ENCODE data around the gene CRADD. TPM values are rescaled to one million over a fixed set of nuclear protein-coding genes. Genes with fewer than 3 reads are reported as not detected.

CRADD gene
- total and polyA plus RNA-seq, 2 of the 4 experiments (the other 2 are of a cell fraction), result 11.1 to 14.0 TPM

DNA sequence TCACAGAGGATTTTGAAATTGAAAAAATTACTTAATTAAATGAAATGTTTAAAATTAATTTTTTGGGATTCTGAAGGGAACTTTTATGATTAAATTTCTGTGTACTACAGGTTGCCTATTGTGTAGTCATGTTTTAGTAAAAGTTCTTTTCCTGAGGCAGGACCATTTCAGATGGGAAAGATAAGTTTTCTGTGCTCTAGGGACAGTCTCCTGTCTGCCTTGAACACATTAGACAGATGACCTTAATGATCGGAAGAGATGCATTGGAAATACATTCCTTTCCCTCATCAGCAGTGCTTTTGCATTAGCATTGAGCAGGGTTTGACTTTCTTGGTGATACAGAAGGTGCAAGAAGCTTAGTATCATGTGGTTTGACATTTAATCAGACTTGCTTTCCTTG is 28.1 kb downstream of the CRADD start:
- Histone ChIP-seq H4K20me1 (ENCODE audit: insufficient read depth, low read length) (no peaks in the 10 kb centered on the region), H3K4me1 (ENCODE audit: control insufficient read depth, insufficient read depth, low read length) (peaks cover 5% of the 10 kb centered on the region), H4K8ac (ENCODE audit: low read depth in 2 of 2, low read length in 2 of 2) (no peak overlapping the region), H3K56ac (ENCODE audit: extremely low read depth, insufficient read depth, low read length) (no peak overlapping the region), H3K4me2 (ENCODE audit: low read depth, low read length) (no peak overlapping the region), H3K9me3 (ENCODE audit: control insufficient read depth, insufficient read depth, low read length) (peaks cover 5% of the 10 kb centered on the region; the same call in 1 of the 2 replicates), H3K9me1 (ENCODE audit: insufficient read depth, low read length) (peaks cover 4% of the 10 kb centered on the region), H3K9ac (ENCODE audit: low read depth, low read length) (no peak overlapping the region), H3K27ac (ENCODE audit: insufficient read depth, low read length) (no peak overlapping the region), H3K14ac (replicated peaks; ENCODE audit: low read depth, low read length) (0 out of 2 replicates have a peak overlapping the region, but pooled peaks have one; percentile 5), H2BK15ac (ENCODE audit: low read depth, low read length) (no peak overlapping the region), H2AK9ac (replicated peaks; ENCODE audit: low read depth, low read length, poor library complexity) (no peak overlapping the region), H3K36me3 (ENCODE audit: control insufficient read depth, insufficient read depth, low read length) (no peaks in the 10 kb centered on the region), H3K27me3 (ENCODE audit: control insufficient read depth, insufficient read depth, low read length) (no peaks in the 10 kb centered on the region), H4K5ac (ENCODE audit: low read depth, low read length) (peak overlapping the region; percentile 51; the same call in 1 of the 2 replicates), H3K4ac (ENCODE audit: low read depth, low read length) (no peak overlapping the region), H3K4me3 (ENCODE audit: insufficient read depth, low read depth, low read length) (no peak overlapping the region), H2BK5ac (ENCODE audit: low read depth, low read length, poor library complexity, severe bottlenecking) (no peak overlapping the region), H4K91ac (ENCODE audit: insufficient read depth, low read depth, low read length) (no peak overlapping the region), H2BK20ac (ENCODE audit: low read depth, low read length) (peak overlapping the region; percentile 0; the same call in 1 of the 2 replicates), H2BK120ac (ENCODE audit: low read depth, low read length) (peak overlapping the region; percentile 10; the same call in 1 of the 2 replicates), H2AK5ac (ENCODE audit: low read depth, low read length) (peak overlapping the region; percentile 23; the same call in 1 of the 2 replicates), H3K79me1 (ENCODE audit: low read depth in 1 of 2, low read length in 2 of 2) (peaks cover 16 to 39% of the 10 kb centered on the region in 2 experiments; a peak in 3 of 4 replicates), H3K18ac (ENCODE audit: low read depth, low read length) (no peak overlapping the region; the same call in 1 of the 2 replicates), H3K23ac (ENCODE audit: low read depth, low read length) (peak overlapping the region; percentile 14; the same call in 1 of the 2 replicates), H2AFZ (replicated peaks; ENCODE audit: low read length, poor library complexity) (no peak overlapping the region)
- ATAC-seq (ENCODE audit: low read depth) (no peak), DNase-seq (no peak)
- TF ChIP-seq POLR2A (IDR thresholded peaks at IDR 0.05; ENCODE audit: low read depth, low read length), result no peak
- no peak for TF ChIP-seq CHD1 (IDR thresholded peaks at IDR 0.05; ENCODE audit: low read depth, low read length)
- no peak for TF ChIP-seq MAZ (IDR thresholded peaks at IDR 0.05; ENCODE audit: borderline replicate concordance, low read depth, low read length)
- TF ChIP-seq, protein P1, sequence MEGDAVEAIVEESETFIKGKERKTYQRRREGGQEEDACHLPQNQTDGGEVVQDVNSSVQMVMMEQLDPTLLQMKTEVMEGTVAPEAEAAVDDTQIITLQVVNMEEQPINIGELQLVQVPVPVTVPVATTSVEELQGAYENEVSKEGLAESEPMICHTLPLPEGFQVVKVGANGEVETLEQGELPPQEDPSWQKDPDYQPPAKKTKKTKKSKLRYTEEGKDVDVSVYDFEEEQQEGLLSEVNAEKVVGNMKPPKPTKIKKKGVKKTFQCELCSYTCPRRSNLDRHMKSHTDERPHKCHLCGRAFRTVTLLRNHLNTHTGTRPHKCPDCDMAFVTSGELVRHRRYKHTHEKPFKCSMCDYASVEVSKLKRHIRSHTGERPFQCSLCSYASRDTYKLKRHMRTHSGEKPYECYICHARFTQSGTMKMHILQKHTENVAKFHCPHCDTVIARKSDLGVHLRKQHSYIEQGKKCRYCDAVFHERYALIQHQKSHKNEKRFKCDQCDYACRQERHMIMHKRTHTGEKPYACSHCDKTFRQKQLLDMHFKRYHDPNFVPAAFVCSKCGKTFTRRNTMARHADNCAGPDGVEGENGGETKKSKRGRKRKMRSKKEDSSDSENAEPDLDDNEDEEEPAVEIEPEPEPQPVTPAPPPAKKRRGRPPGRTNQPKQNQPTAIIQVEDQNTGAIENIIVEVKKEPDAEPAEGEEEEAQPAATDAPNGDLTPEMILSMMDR (conservative IDR thresholded peaks at IDR 0.05; ENCODE audit: low read depth, low read length), result no peak
- TF ChIP-seq, protein P2, sequence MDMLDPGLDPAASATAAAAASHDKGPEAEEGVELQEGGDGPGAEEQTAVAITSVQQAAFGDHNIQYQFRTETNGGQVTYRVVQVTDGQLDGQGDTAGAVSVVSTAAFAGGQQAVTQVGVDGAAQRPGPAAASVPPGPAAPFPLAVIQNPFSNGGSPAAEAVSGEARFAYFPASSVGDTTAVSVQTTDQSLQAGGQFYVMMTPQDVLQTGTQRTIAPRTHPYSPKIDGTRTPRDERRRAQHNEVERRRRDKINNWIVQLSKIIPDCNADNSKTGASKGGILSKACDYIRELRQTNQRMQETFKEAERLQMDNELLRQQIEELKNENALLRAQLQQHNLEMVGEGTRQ (IDR thresholded peaks at IDR 0.05; ENCODE audit: low read depth, low read length), result no peak
- no peak for TF ChIP-seq FOS (IDR thresholded peaks at IDR 0.05; ENCODE audit: low read depth, low read length)
- TF ChIP-seq CEBPB (IDR thresholded peaks at IDR 0.05; ENCODE audit: low read depth, low read length), result no peak
- no CpG with 5 or more reads among the region's 1 CpG for WGBS, 2 experiments (ENCODE audit: extremely low coverage in 2 of 2, insufficient read length in 1 of 2)
- BruUV-seq (replicated peaks), result no TSS peak
- ChIA-PET POLR2A (ENCODE audit: unreplicated experiment) (no interaction called here), CTCF (no interaction called here)
- in situ Hi-C loops (cut with MboI; ENCODE audit: low sequenced_read_pairs), result no loop called here
- intact Hi-C loops (cut with micrococcal nuclease), result no loop called here
- dilution Hi-C loops (cut with HindIII; ENCODE audit: low sequenced_read_pairs, unreplicated experiment), result no loop called here

Data from IMR-90 (cell line).